ENCODE data around the gene TBL1X. TPM values are rescaled to one million over a fixed set of nuclear protein-coding genes. Genes with fewer than 3 reads are reported as not detected.

TBL1X gene
- total RNA-seq, 3 donors from 2014 or later = 18.6 to 24.6 (median 20.0) TPM

DNA sequence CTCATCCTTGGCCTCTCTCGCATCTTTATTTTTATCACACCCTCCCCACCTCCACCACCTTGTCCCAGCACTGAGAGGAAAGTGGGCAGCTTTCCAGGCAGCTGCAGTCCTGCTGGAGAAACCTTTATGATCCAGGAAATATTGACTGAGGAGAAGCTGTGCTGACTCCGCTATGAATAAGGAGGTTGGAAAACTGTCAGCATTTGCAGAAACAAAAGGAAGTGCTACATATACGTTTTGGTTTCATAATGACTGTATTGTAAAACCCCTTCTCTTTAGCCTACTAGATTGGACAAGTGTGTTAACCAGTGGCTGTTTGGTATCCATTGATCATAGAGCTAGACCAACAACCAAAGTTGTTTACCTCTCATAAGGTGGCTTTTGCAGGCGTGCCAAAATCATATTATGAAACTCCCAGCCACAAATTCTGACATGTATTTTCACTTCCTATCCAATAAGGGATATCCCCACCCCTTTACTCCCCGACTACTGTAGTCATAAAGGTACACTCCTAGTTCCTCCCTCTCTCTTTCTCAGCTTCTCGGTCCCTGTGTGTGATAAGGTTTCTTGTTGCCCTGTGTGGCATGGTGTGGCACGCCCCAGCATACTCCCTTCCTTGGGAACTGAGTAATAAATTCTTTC is 212.4 kb downstream of the TBL1X start:
- H3K36me3 ChIP-seq = no peaks in the 10 kb centered on the region
- no peaks in the 10 kb centered on the region for H3K4me1 ChIP-seq
- H3K9me3 ChIP-seq = peaks cover 0 to 11% of the 10 kb centered on the region in 2 donors
- H3K27ac ChIP-seq = no peak overlapping the region
- no peak overlapping the region for H3K4me3 ChIP-seq
- DNase-seq (ENCODE audit: low spot score in 2 of 2) = no peak
- intact Hi-C loops (cut with DNase I; ENCODE audit: low total_unique reads) = no loop called here
- TF ChIP-seq, protein P1, sequence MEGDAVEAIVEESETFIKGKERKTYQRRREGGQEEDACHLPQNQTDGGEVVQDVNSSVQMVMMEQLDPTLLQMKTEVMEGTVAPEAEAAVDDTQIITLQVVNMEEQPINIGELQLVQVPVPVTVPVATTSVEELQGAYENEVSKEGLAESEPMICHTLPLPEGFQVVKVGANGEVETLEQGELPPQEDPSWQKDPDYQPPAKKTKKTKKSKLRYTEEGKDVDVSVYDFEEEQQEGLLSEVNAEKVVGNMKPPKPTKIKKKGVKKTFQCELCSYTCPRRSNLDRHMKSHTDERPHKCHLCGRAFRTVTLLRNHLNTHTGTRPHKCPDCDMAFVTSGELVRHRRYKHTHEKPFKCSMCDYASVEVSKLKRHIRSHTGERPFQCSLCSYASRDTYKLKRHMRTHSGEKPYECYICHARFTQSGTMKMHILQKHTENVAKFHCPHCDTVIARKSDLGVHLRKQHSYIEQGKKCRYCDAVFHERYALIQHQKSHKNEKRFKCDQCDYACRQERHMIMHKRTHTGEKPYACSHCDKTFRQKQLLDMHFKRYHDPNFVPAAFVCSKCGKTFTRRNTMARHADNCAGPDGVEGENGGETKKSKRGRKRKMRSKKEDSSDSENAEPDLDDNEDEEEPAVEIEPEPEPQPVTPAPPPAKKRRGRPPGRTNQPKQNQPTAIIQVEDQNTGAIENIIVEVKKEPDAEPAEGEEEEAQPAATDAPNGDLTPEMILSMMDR (IDR thresholded peaks at IDR 0.05) = no peak
- TF ChIP-seq POLR2A (IDR thresholded peaks at IDR 0.05) (no peak), POLR2AphosphoS5 (IDR thresholded peaks at IDR 0.05) (no peak)
- H3K27me3 ChIP-seq = no peaks in the 10 kb centered on the region

DNA sequence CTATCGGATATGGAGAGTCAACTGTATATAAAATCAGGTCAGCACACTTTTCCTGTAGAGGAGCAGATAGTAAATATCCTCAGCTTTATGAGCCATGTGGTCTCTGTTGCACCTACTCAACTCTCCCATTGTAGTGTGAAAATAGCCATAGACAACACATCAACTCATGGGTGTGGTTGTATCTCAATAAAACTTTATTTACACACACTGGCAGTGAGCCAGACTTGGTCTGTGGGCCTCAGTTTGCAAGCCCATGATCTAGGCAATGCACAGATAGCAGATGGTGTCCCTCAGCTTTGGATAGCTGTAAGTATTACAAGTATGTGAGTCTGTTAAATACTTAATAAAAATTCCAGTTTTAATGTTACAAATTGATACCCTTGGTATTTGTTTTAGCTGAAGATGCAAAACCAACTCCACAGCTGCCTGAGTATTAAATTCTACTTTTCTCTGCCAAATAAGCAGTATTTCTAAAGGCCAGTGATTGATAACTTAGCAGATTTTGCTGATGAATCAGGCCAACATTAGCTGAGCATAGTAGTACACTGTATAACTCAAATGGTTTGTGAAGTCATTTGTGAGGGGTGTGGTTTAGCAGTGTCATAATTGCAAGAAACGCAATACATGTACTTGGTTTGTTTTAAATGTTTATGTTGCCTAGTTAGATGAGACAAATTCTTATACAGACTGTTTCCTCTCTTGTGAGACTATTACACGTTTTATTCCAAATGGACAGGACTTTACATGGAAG is 213.5 kb downstream of the TBL1X start:
- Histone ChIP-seq H3K27ac (no peak overlapping the region), H3K36me3 (no peaks in the 10 kb centered on the region), H3K4me1 (no peaks in the 10 kb centered on the region), H3K4me3 (no peak overlapping the region), H3K9me3 (peaks cover 0 to 11% of the 10 kb centered on the region in 2 donors), H3K27me3 (no peaks in the 10 kb centered on the region)
- TF ChIP-seq, protein P1 (IDR thresholded peaks at IDR 0.05) = no peak
- TF ChIP-seq POLR2A (IDR thresholded peaks at IDR 0.05) = no peak
- TF ChIP-seq POLR2AphosphoS5 (IDR thresholded peaks at IDR 0.05) = no peak
- intact Hi-C loops (cut with DNase I; ENCODE audit: low total_unique reads) = no loop called here
- no peak for DNase-seq (ENCODE audit: low spot score in 2 of 2)

DNA sequence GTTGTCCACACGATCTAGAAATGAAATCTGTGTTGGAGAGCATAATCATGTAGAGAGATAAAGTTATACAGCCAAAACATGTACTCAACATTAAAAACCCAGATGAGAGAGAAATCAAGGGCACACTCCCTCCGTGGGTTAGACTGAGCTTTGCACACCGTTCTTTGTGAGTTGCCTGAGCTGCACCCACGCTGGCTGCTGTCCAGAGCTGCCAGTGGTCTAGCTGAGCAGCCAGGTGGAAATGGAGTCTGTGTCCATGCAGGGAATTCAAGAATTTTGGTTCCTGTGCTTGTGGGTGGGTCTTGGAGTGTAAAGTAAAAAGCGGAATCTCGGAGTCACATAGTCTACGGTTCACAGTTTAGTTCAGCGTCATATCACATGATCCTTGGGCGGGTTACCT is 216.2 kb downstream of the TBL1X start:
- TF ChIP-seq, protein P1 (IDR thresholded peaks at IDR 0.05) = no peak
- TF ChIP-seq POLR2AphosphoS5 (IDR thresholded peaks at IDR 0.05) = no peak
- intact Hi-C loops (cut with DNase I; ENCODE audit: low total_unique reads) = no loop called here

DNA sequence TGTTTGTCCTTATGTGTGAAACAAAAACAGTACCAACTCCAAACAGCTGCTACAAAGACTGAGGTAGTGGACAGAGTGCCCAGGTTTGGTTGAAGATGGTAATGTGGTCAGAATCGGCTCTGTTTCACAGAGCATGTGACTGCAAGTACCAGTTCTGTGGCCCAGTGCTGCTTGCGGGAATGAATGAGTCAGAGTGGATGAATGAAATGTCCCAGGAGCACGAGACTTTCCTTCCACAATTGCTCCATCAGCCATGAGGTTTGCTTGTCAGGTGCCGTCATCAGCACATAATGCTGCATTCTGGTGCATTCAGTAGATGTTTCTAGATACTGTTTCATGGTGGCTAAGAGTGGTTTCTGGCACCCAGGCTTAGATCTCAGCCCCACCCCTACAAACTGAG is 216.6 kb downstream of the TBL1X start:
- Histone ChIP-seq H3K27me3 (no peaks in the 10 kb centered on the region), H3K9me3 (peaks cover 0 to 2% of the 10 kb centered on the region in 2 donors), H3K4me1 (no peaks in the 10 kb centered on the region), H3K27ac (no peak overlapping the region), H3K4me3 (no peak overlapping the region), H3K36me3 (no peaks in the 10 kb centered on the region)
- TF ChIP-seq, protein P1 (IDR thresholded peaks at IDR 0.05) = no peak
- TF ChIP-seq POLR2A (IDR thresholded peaks at IDR 0.05) (no peak), POLR2AphosphoS5 (IDR thresholded peaks at IDR 0.05) (no peak)
- intact Hi-C loops (cut with DNase I; ENCODE audit: low total_unique reads) = no loop called here
- no peak for DNase-seq (ENCODE audit: low spot score in 2 of 2)

More for the DNA sequence above, 216.2 kb downstream of the TBL1X start:
- Histone ChIP-seq H3K9me3 (peaks cover 0 to 7% of the 10 kb centered on the region in 2 donors), H3K4me3 (no peak overlapping the region), H3K36me3 (no peaks in the 10 kb centered on the region), H3K27ac (no peak overlapping the region), H3K4me1 (no peaks in the 10 kb centered on the region), H3K27me3 (no peaks in the 10 kb centered on the region)
- no peak for DNase-seq (ENCODE audit: low spot score in 2 of 2)

DNA sequence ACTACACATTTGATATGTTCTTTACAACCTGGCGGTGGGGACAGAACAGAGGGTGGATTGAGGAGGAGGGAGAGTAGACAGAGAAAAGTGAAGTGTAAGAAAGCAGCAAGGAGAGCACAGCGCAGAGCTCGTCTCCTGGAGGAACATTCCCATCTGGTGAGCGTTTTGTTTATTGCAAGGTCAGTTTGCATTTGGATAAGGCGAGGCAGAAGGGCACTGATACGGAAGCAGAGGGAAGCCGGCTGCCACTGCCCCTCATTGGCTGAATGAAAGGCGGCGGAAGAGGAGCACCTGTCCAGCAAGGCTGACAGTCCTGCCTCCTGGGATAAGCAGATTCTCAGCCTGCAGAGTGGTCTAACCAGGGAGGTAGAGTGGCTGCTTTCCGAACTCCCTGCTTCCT is 217.6 kb downstream of the TBL1X start:
- Histone ChIP-seq H3K9me3 (no peaks in the 10 kb centered on the region), H3K27ac (no peak overlapping the region), H3K36me3 (no peaks in the 10 kb centered on the region), H3K4me1 (no peaks in the 10 kb centered on the region), H3K4me3 (no peak overlapping the region), H3K27me3 (no peaks in the 10 kb centered on the region)
- intact Hi-C loops (cut with DNase I; ENCODE audit: low total_unique reads) = no loop called here
- DNase-seq (ENCODE audit: low spot score in 2 of 2) = no peak
- TF ChIP-seq POLR2AphosphoS5 (IDR thresholded peaks at IDR 0.05) (no peak), POLR2A (IDR thresholded peaks at IDR 0.05) (no peak)
- TF ChIP-seq, protein P1 (IDR thresholded peaks at IDR 0.05) = no peak

Measured in breast epithelium (tissue), 4 donors.